ENCODE results near the gene SYTL2. TPM values are rescaled to one million over a fixed set of nuclear protein-coding genes. Genes with fewer than 3 reads are reported as not detected.

SYTL2 gene
- total RNA-seq, 1 donor: 10.8 TPM

- no peak overlapping the region for H3K4me3 ChIP-seq (ENCODE audit: low read depth, low read length)
- peak; percentile 63 for TF ChIP-seq CTCF (IDR thresholded peaks at IDR 0.05; ENCODE audit: insufficient read depth, low read depth, low read length)
- peak; percentile 33 for DNase-seq (ENCODE audit: low read depth)
Measured at GRCh38 chr11:85826116-85826855, 15.3 kb upstream of the SYTL2 start.

GRCh38 chr11:85825616-85826015, 14.7 kb upstream of the SYTL2 start:
- no peak for TF ChIP-seq CTCF (IDR thresholded peaks at IDR 0.05; ENCODE audit: insufficient read depth, low read depth, low read length)
- H3K4me3 ChIP-seq (ENCODE audit: low read depth, low read length): no peak overlapping the region
- no peak for DNase-seq (ENCODE audit: low read depth)

- no peak for TF ChIP-seq CTCF (IDR thresholded peaks at IDR 0.05; ENCODE audit: insufficient read depth, low read depth, low read length)
- no peak for DNase-seq (ENCODE audit: low read depth)
- no peak overlapping the region for H3K4me3 ChIP-seq (ENCODE audit: low read depth, low read length)
Measured at GRCh38 chr11:85823816-85824215, 12.9 kb upstream of the SYTL2 start.

GRCh38 chr11:85822814-85823213, 11.9 kb upstream of the SYTL2 start:
- no peak for DNase-seq (ENCODE audit: low read depth)
- H3K4me3 ChIP-seq (ENCODE audit: low read depth, low read length): no peak overlapping the region
- TF ChIP-seq CTCF (IDR thresholded peaks at IDR 0.05; ENCODE audit: insufficient read depth, low read depth, low read length): no peak

- no peak for TF ChIP-seq CTCF (IDR thresholded peaks at IDR 0.05; ENCODE audit: insufficient read depth, low read depth, low read length)
- H3K4me3 ChIP-seq (ENCODE audit: low read depth, low read length): no peak overlapping the region
- no peak for DNase-seq (ENCODE audit: low read depth)
Measured at GRCh38 chr11:85821636-85822035, 10.7 kb upstream of the SYTL2 start.

- no peak for DNase-seq (ENCODE audit: low read depth)
- TF ChIP-seq CTCF (IDR thresholded peaks at IDR 0.05; ENCODE audit: insufficient read depth, low read depth, low read length): no peak
- no peak overlapping the region for H3K4me3 ChIP-seq (ENCODE audit: low read depth, low read length)
Measured at GRCh38 chr11:85819441-85819840, 8.5 kb upstream of the SYTL2 start.

Data from fibroblast of villous mesenchyme (primary cell).